HT1080 (cell line): Measurements from ENCODE around the gene L3MBTL4. TPM values are rescaled to one million over a fixed set of nuclear protein-coding genes. Genes with fewer than 3 reads are reported as not detected.
"Not testable (repeated sequence)": the region's sequence is repeated elsewhere in the genome, so short reads cannot be mapped to it uniquely, and the experiment has no call there.

Experiments
- DNase-seq: peaks from one replicate; pipeline ENCODE4 v3.0.0-alpha.2; 2015; ENCODE audit warnings: low read depth
- total RNA-seq: library from RNA; depleted of rRNA; stranded (reverse); fragments of >200 nt; shearing (Covaris generic); gene quantifications from 2 replicates; pipeline ENCODE4 v1.2.3, GENCODE V29; 2014

Gene L3MBTL4
- total RNA-seq, 1 experiment from 2014 or later = 0.43 TPM

- not testable (repeated sequence) for DNase-seq
These were observed 367.1 kb downstream of the L3MBTL4 start for GRCh38 chr18:6047596-6047995.

DNA sequence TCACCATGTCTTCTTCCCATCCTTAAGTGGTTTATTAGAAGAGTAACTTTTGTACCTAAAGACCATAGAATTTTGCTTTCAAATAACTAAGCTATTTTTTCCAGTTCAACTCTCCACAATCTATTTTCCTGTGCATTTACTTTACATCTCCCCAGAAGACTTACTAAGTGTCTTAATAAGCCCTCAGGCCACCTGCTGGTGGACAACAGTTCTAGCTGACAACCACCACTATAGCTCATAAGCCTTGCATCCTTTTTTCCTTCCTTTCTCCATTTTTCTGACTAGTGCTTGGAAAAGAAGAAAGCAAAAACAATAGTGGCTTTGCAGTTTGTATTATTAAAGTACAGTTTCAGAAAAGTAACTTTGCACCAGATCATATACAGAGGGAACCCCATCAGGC is 369.9 kb downstream of the L3MBTL4 start:
- no peak for DNase-seq

DNA sequence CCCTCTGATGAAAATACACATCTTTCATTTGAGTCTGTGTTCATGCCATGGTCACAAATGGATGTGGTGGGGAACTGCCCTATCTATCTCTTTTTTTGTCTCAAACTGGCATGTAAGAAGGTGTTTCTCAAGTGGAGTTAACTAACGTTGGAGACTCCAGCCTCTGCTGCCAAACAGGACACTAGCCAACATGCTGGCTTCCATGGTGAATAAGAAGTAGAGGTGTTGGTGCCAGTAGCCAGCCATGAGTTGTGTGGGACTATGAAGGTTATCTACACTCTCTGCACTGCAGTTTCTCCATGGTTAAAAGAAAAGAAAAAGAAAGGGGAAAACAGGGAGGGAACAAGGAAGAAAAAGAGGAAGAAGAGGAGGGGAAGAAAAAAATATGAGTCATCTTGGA is 370.4 kb downstream of the L3MBTL4 start:
- no peak for DNase-seq

DNA sequence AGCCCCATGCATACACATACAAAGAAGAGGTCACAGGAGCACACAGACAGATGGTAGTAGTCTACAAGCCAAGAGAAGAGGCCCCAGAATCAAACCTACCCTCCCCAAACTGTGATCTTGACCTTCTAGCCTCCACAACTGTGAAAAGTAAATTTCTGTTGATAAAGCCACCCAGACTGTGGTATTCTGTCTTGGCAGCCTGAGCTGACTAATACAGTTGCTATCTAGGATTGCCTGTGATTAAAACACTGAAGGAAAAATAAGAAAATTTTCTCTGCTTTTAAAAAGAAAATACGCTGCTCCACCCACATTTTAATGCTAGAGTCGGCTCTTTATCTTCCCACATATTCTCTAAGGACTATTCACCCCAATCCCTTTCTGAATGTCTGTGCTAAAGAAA is 375.7 kb downstream of the L3MBTL4 start:
- DNase-seq = no peak

- DNase-seq = no peak
These were observed 383.3 kb downstream of the L3MBTL4 start for GRCh38 chr18:6031442-6031841.

DNA sequence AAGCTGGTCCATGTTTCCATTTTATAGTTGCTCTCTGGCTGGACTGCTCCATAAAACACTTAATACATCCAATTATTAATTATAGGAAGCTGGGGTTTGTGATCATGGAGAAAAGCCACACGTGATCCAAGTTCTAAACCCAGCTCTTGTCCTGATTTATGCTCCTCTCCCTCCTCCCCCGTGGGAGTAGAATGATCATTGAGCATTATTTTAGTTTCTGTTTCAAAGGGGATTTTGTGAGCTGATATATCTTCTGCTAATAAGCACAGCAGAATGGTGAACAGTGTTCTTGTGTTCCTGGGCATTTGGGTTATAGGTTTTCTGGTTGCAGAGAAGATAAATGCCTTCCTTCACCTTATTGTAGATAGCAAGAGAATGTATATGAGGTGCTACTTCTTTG is 383.7 kb downstream of the L3MBTL4 start:
- no peak for DNase-seq

GRCh38 chr18:6024745-6025248 is 389.9 kb downstream of the L3MBTL4 start:
- DNase-seq = no peak

- no peak for DNase-seq
These were observed 391.2 kb downstream of the L3MBTL4 start for GRCh38 chr18:6023551-6023950.

DNA sequence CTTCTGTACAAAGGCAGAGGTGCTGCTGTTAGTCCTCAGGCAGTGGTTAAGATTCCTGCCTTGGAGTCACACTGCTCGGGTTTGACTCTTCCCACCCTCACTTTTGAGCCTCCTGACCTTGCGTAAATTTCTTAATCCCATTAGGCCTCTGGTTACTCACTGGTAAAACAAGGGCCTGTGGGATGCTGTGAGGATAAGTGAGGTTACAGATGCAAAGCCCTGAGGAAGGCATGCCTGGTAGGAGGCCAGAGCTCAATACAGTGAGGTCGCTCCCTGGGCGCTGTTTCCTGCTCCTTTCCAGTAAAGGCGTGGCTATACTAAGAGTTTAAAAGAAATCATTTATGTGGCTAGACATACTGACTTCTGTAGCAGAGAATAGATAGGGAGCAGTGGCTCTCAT is 391.9 kb downstream of the L3MBTL4 start:
- no peak for DNase-seq

DNA sequence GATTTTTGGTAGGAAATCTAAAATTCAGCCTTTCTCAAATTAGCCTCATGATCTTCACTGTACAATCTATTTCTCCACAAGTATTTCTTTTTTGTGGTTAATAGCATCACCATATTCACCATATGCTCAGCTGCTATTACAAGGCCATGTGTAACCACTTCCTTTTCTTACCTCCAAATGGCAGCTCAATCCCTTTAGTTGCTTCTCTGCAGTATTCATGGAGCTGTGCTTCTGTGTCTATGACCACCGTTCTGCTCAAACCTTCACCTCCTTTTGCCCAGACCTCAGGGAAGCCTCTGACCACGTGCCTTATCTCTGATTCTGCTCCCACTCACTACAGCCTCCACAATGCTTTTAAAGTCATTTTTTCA is 392.7 kb downstream of the L3MBTL4 start:
- no peak for DNase-seq

DNA sequence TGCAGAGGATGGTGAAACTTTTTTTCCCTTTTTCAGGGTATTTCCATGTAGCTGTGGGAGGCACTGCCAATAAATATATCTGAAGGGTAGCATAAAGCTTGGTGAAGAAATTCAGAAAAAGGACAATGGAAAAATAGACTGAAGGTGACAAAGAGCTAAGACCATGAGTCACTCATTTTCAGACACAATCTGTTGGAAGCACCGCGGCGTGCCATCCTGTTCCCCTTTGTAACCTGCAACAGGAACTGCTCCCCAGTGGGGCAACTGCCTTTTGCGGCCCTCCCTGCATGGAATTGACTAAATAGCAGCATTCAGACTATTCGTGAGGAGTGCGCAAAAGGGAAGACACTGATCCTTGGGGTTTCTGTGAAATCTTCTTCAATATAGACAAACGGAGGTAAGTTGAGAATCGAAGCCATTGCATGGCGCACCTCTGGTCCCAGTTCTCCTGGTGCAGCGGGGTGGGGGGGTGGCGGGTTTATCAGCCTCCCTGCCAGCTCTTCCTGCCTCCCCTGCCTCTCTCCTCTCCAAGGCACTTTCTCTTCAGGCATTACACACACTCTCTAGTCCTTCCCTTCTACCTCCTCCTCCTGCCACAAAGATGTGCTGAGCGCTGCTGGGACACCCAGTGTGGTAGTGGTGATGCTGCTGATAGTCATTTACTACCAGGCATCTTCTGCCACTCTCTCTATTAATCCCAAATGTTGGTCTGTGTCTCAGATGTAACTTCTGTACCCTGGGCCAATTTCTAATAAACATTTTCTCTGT is 393.2 kb downstream of the L3MBTL4 start:
- no peak for DNase-seq

- no peak for DNase-seq
These were observed 396.0 kb downstream of the L3MBTL4 start for GRCh38 chr18:6018671-6019070.

- DNase-seq = no peak
These were observed 397.5 kb downstream of the L3MBTL4 start for GRCh38 chr18:6017171-6017570.

- DNase-seq = no peak
These were observed 399.3 kb downstream of the L3MBTL4 start for GRCh38 chr18:6015364-6015763.

DNA sequence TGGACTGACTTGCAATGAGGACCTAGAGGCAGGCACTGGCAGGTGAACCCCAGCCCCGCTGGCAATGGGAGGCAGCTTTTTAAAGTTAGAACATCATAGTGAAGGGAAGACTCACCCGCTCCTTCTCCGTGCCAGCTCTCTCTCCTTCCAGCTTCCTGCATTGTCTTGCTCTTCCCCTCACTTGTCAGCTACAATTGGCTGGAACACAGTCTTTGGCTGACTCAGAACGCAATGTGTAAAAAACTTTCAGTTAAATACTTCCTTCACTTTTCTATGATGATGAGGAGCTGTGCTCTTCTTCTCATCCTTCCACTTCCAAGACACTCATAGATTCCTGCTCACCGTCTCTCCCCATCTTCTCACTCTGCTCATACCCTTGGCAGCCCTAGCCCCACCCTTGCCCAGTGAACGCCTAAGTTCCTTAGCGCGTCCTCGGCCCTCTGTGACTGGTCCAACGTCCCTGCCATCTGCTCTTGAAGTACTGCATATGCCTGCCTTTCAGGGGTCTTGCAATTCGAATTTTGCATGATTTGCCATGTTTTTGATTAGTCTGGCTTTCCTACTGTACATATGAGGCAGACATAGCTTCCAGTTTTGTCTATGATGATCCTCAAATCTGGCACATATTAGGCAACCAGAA is 401.4 kb downstream of the L3MBTL4 start:
- no peak for DNase-seq

DNA sequence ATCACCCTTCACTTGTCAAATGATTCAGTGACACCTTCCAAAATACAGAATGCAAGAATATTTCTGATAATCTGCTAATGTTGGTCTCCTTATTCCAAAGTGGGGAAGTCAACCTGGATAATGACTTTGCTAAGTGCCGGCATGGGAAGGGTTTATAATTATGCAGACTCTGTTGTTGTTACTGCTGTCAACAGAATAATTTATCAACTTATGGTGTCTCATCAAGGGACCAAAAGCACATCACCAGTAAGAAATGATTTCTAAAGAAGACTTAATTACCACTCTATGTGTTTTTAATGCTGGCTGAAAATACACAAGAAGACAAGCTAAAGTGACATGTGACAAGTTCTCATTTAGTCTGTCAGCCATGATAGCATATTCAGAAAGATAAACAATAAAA is 403.8 kb downstream of the L3MBTL4 start:
- DNase-seq = no peak

DNA sequence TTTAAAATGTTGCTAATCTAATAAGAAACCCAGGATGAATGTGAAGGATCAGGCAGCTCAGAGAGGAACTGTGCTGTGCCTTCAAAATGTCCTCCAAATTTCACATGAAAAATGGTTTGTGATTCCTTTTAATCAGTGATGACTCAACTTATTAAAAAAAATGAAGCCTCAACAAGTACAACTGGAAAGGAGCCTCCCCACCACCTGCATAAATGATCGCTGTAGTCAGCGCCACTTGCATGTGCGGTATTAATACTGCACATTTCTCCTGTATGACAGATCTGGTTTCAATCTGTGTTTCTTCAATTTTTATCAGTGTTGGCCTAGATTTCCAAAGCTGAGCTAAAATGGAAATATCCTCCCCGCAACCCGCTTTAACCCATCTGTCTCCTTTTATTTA is 404.4 kb downstream of the L3MBTL4 start:
- DNase-seq = no peak

DNA sequence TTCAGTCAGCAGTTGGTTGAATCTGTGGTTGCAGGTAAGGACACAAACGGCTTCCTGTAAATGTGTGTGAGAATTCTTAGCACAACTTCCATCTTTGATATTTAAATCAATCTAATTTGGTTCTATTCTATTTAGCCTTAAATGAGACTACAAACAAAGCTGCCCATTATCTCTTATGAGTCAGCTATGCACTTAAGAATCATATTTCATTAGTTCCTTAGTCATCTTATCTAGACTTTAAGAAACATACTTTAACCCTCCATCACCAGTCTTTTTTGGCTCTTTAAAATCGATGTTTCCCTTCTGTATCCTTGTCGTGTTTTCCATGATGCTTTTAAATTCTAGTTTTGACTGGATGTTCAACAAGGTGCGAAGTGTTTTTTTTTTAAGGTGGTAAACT is 405.0 kb downstream of the L3MBTL4 start:
- DNase-seq = peak; percentile 8

DNA sequence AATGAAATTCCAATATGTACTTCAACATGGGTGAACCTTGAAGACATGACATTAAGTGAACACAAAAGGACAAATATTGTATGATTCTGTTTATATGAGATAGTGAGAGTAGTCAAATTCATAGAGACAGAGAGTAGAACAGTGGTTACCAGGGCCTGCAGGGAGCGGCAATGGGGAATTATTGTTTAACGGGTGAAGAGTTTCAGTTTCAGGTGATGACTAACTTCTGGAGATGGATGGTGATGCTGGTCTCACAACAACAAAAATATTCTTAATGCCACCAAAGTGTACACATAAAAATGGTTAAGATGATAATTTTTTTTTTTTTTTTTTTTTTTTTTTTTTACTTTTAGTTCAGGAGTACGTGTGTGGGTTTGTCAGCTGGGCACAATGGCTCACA is 410.0 kb downstream of the L3MBTL4 start:
- DNase-seq = no peak

DNA sequence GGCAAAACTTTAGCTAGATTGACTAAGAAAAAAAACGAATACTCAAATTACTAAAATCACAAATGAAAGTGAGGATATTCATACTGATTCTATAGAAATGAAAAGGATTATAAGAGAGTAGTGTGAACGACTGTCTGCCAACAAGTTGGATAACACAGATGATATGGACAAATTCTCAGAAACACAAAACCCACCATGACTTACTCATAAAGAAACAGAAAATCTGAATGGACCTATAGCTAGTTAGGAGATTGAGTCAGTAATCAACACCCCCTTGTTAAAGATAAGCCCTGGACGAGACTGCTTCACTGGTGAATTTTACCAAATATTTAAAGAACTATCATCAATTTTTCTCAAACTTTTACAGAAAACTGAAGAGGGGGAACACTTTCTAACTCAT is 410.6 kb downstream of the L3MBTL4 start:
- DNase-seq = no peak

DNA sequence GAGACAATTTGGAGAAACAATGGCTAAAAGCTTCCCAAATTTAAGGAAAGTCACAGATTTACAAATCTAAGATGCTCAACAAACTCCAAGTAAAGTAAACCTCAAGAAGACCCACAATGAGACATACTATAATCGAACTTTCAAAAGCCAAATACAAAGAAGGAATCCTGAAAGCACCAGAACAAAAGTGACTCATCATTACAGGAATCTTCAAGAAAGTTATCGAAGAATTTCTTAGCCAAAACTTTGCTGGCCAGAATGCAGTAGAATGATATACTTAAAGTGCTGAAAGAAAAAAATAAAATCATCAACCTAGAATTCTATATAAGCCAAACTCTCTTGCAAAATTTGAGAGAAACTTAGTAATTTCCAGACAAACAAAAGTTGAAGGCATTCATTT is 412.8 kb downstream of the L3MBTL4 start:
- DNase-seq = no peak

GRCh38 chr18:5998907-5999306 is 415.8 kb downstream of the L3MBTL4 start:
- DNase-seq = no peak
